ENCODE measurements around the gene INSC. TPM values are rescaled to one million over a fixed set of nuclear protein-coding genes. Genes with fewer than 3 reads are reported as not detected.

INSC gene
- total RNA-seq, 2 experiments from 2014 or later: 0.49 to 0.61 TPM

- H3K4me1 Mint-ChIP-seq: no peaks in the 10 kb centered on the region
- H3K36me3 Mint-ChIP-seq: no peaks in the 10 kb centered on the region
- H3K27me3 Mint-ChIP-seq: peaks cover 8% of the 10 kb centered on the region
- H3K4me3 Mint-ChIP-seq: no peak overlapping the region
- no peaks in the 10 kb centered on the region for H3K9me3 Mint-ChIP-seq (ENCODE audit: low read depth)
- H3K27ac Mint-ChIP-seq: no peak overlapping the region
- ATAC-seq (no peak), DNase-seq (no peak)
- CTCF ChIA-PET: no interaction called here
These were observed 112.3 kb downstream of the INSC start for GRCh38 chr11:15227011-15227410.

GRCh38 chr11:15228331-15228849, 113.7 kb downstream of the INSC start:
- no peak overlapping the region for H3K4me3 Mint-ChIP-seq
- H3K36me3 Mint-ChIP-seq: no peaks in the 10 kb centered on the region
- DNase-seq (no peak), ATAC-seq (no peak)
- no peak overlapping the region for H3K27ac Mint-ChIP-seq
- no peaks in the 10 kb centered on the region for H3K9me3 Mint-ChIP-seq (ENCODE audit: low read depth)
- H3K4me1 Mint-ChIP-seq: no peaks in the 10 kb centered on the region
- CTCF ChIA-PET: no interaction called here
- peaks cover 8% of the 10 kb centered on the region for H3K27me3 Mint-ChIP-seq

DNA sequence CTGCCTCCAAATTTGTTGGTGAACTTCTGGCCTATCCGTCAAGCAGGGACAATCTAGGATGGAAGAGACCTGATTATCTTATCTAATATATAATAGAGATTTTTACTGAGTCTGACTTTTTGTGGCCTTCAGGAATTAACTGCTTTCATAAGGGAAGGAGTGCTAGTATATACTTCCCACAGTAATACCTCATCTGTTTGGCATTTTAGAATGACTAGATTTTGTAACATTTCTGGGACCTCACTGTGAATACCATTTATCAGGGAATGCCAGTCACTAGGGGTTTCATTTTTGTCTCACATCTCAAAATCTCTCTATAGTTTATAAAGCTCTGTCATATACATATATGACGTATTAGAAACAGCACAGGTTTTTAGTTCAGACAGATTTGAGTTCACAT, 114.3 kb downstream of the INSC start:
- CTCF ChIA-PET: interaction anchor here (1.2 kb wide), 1 partner anchor 128 kb away, joined by 3 read pairs; no protein-coding TSS in a partner anchor
- DNase-seq (no peak), ATAC-seq (no peak)
- H3K27me3 Mint-ChIP-seq: peaks cover 12% of the 10 kb centered on the region
- no peak overlapping the region for H3K27ac Mint-ChIP-seq
- H3K36me3 Mint-ChIP-seq: no peaks in the 10 kb centered on the region
- H3K4me1 Mint-ChIP-seq: no peaks in the 10 kb centered on the region
- no peak overlapping the region for H3K4me3 Mint-ChIP-seq
- no peaks in the 10 kb centered on the region for H3K9me3 Mint-ChIP-seq (ENCODE audit: low read depth)

DNA sequence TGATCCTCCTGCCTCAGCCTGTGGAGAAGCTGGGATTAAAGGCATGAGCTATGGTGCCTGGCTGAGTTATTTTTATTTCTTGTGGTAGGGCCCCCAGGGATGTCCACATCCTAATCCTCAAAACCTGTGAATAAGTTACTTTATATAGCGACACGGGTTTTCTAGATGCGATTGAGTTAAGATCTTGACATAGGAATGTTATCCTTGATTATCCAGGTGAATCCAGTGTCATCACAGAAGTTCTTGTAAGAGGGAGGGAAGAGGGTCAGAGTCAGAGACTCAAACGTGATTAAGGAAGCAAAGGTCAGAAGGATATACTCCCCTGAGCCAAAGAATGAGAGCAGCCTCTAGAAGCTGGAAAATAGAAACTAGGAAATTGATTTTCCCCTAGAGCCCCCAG, 117.8 kb downstream of the INSC start:
- no peak for ATAC-seq

DNA sequence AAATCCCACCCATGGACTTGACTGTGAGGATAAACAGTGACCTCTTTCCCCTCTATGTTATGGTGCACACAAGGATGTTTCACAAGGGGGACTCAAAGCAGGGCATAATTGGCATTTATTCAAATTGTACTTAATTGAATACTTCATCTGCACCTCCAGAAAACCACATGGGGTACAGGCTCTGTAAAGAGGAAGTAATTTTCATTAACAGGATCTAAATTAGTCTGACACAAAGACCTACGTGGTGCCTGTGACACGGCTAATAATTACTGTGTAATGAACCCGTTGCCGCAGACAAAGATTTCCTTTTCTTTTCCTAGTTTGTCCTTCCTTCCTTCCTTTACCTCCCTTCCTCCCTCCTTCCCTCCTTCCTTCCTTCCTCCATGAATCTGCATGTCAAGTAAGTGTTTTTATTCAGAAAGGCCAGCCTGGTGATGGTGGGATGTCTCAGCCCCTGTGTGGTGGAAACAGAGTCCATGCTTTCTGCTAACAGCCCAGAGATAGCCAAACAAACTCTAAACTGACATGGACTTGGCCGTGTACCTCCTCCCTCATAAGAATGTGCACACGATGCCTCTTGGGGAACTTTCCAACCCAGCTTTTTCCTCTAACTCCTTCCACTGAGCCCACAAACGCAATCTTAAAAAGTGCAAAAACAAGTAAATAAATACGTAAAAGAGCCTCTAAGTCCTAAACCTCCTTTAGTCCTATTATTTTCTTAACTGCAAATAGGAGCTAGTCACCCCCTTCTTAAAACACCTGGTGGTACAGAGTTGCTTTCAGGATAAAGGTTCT, 118.8 kb downstream of the INSC start:
- Mint-ChIP-seq H3K27ac (no peak overlapping the region), H3K9me3 (ENCODE audit: low read depth) (no peaks in the 10 kb centered on the region), H3K36me3 (no peaks in the 10 kb centered on the region), H3K4me1 (peaks cover 3% of the 10 kb centered on the region), H3K27me3 (peaks cover 4% of the 10 kb centered on the region), H3K4me3 (no peak overlapping the region)
- CTCF ChIA-PET: no interaction called here
- ATAC-seq (no peak), DNase-seq (no peak)

More for the DNA sequence above, 117.8 kb downstream of the INSC start:
- no peaks in the 10 kb centered on the region for H3K9me3 Mint-ChIP-seq (ENCODE audit: low read depth)
- H3K36me3 Mint-ChIP-seq: no peaks in the 10 kb centered on the region
- peaks cover 3% of the 10 kb centered on the region for H3K4me1 Mint-ChIP-seq
- H3K4me3 Mint-ChIP-seq: no peak overlapping the region
- no peak overlapping the region for H3K27ac Mint-ChIP-seq
- H3K27me3 Mint-ChIP-seq: peaks cover 4% of the 10 kb centered on the region
- no peak for DNase-seq
- CTCF ChIA-PET: no interaction called here

DNA sequence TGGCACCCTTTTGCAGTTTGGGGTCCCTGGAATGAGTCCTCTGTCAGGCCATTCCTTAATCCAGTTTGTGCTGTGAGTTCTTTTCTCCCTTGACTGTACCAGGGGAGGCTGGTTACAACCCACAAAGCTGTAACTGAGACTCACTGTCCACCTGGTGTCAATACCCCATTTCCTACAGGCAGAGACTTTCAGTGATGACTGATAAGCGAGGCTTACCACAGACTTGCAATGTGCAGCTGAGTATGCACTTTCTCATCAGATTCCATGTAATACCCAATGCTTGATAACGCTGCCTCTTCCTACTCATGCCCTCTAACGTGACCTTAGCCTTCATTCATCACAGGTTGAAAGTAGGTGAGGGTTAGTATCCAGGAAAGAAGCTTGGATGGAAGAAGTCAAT, 120.1 kb downstream of the INSC start:
- Mint-ChIP-seq H3K9me3 (ENCODE audit: low read depth) (no peaks in the 10 kb centered on the region), H3K27me3 (peaks cover 4% of the 10 kb centered on the region), H3K4me1 (peaks cover 3% of the 10 kb centered on the region), H3K36me3 (no peaks in the 10 kb centered on the region), H3K4me3 (no peak overlapping the region), H3K27ac (no peak overlapping the region)
- ATAC-seq: no peak
- DNase-seq: no peak
- CTCF ChIA-PET: no interaction called here

GRCh38 chr11:15236559-15236958, 121.8 kb downstream of the INSC start:
- H3K36me3 Mint-ChIP-seq: no peaks in the 10 kb centered on the region
- H3K27ac Mint-ChIP-seq: no peak overlapping the region
- ATAC-seq (no peak), DNase-seq (no peak)
- peaks cover 4% of the 10 kb centered on the region for H3K27me3 Mint-ChIP-seq
- H3K4me1 Mint-ChIP-seq: peaks cover 3% of the 10 kb centered on the region
- H3K9me3 Mint-ChIP-seq (ENCODE audit: low read depth): no peaks in the 10 kb centered on the region
- CTCF ChIA-PET: no interaction called here
- H3K4me3 Mint-ChIP-seq: no peak overlapping the region

DNA sequence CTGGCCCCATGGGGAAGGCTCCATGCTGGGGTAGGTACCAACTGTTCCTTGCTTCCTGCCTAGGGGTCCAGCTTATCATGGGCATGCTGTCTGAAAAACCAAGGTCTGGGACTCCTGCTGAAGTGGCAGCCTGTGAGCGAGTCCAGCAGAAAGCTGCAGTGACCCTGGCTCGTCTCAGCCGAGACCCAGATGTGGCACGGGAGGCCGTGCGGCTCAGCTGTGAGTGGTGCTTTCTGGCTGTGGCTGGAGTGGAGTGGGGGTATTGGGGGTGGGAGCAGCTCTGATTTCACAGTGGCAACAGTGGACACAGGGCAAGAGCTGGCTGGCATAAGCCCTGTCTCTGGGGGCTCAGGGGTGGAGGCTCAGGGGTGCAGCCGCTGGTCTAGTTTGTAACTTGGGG, 124.1 kb downstream of the INSC start:
- no peak for ATAC-seq
- H3K36me3 Mint-ChIP-seq: no peaks in the 10 kb centered on the region
- no peak for DNase-seq
- H3K9me3 Mint-ChIP-seq (ENCODE audit: low read depth): no peaks in the 10 kb centered on the region
- H3K27ac Mint-ChIP-seq: no peak overlapping the region
- H3K4me1 Mint-ChIP-seq: peaks cover 3% of the 10 kb centered on the region
- H3K4me3 Mint-ChIP-seq: no peak overlapping the region
- H3K27me3 Mint-ChIP-seq: peaks cover 3% of the 10 kb centered on the region
- CTCF ChIA-PET: no interaction called here

GRCh38 chr11:15248749-15249148, 134.0 kb downstream of the INSC start:
- Mint-ChIP-seq H3K9me3 (ENCODE audit: low read depth) (no peaks in the 10 kb centered on the region), H3K27ac (no peak overlapping the region), H3K36me3 (no peaks in the 10 kb centered on the region), H3K4me3 (no peak overlapping the region), H3K27me3 (no peaks in the 10 kb centered on the region), H3K4me1 (no peaks in the 10 kb centered on the region)
- ATAC-seq: no peak
- CTCF ChIA-PET: no interaction called here
- DNase-seq: no peak

DNA sequence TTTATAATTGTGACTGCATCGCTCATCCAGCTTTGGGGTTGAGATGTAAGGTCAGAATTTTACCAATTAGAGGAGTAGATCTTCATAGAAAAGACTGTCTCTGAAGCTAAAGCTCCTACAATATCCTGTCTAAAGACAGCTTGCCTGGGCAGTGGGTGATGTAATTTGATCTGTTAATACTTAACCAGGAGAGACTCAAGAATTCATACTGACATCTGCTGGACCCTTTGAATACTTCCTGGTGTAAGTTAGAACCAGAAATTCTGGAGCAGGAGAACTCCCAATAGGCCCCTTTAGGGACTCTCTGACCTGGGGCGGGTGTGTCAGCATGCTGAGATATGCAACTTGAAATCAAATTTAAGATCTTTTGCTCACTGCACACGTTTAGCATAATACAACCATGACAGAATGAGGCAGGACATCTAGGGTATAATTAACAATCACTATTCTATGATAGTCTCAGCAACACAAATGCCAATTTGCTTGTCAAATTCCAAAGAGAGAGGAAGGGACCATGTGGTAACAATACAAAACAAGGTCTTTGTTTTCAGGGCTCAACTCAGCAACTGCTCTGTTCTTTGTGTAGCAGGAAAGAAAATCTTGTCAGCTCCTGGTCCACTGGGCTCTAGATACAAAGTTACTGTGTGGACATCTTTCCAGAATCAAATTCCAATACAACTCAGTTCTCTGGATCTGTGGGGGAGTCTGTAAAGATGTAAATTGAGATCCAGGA, 143.9 kb downstream of the INSC start:
- no peak for DNase-seq
- Mint-ChIP-seq H3K4me1 (no peaks in the 10 kb centered on the region), H3K9me3 (ENCODE audit: low read depth) (no peaks in the 10 kb centered on the region), H3K27me3 (peaks cover 18% of the 10 kb centered on the region), H3K36me3 (no peaks in the 10 kb centered on the region), H3K27ac (no peak overlapping the region), H3K4me3 (no peak overlapping the region)
- no peak for ATAC-seq
- CTCF ChIA-PET: no interaction called here

DNA sequence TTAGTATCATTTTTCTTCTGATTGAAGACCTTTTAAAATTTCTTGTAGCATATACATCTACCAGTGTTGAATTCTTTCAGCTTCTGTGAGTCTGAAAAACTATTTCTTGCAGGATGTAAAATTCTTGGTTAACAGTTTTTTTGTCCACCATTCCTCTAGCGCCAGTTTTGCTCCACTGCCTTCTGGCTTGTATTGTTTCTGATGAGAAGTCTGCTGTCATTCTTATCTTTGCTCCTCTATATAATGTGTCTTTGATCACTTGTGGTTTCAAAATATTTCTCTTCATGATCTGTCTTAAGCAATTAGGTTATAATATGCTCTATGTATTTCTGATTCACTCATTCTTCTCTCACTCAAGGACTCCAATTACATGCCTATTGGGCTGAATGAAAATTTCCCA, 152.3 kb downstream of the INSC start:
- CTCF ChIA-PET: no interaction called here
- Mint-ChIP-seq H3K4me3 (no peak overlapping the region), H3K4me1 (no peaks in the 10 kb centered on the region), H3K9me3 (ENCODE audit: low read depth) (peaks cover 9% of the 10 kb centered on the region), H3K36me3 (no peaks in the 10 kb centered on the region), H3K27ac (no peak overlapping the region), H3K27me3 (no peaks in the 10 kb centered on the region)
- ATAC-seq (no peak), DNase-seq (no peak)

DNA sequence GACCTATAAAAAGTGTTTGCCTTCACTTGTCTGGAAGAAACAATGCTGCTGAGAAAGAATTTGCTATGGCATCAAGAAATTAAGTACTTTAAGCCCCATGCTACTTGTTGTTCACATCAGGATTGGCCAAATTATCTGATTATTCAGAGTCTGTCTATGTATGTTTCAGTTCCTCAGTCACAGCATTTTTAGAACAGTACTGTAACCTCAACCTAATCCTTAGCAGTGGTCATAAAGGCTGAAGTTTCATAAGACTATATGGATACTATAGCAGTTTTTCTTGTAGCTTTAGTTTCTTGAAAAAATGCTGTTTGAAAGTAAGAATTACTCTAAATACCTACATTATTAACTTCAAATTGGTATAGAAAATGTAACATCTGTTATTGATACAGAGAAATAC, 153.9 kb downstream of the INSC start:
- Mint-ChIP-seq H3K4me1 (no peaks in the 10 kb centered on the region), H3K9me3 (ENCODE audit: low read depth) (peaks cover 9% of the 10 kb centered on the region), H3K27ac (no peak overlapping the region), H3K4me3 (no peak overlapping the region), H3K27me3 (no peaks in the 10 kb centered on the region), H3K36me3 (no peaks in the 10 kb centered on the region)
- ATAC-seq (no peak), DNase-seq (no peak)
- CTCF ChIA-PET: no interaction called here

DNA sequence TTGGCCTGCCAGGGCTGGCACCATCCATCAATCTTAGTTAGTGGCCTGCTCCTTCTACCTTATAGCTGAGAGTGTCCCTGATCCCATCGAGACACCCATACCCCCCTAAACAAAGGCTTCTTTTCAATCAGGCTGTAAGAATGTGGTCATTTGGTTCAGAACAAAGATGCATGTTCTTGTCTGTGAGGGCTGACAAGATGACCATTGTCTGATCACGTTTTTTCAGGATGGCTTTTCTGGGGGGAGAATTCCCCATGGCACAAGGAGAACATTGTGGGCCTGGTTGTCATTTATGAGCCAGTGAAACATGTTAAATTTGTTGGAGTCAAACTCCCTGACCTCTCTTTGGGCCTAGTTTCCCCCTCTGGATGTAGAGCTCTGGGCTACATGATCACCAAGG, 160.4 kb downstream of the INSC start:
- no peak for DNase-seq
- peaks cover 20% of the 10 kb centered on the region for H3K27me3 Mint-ChIP-seq
- no peak overlapping the region for H3K27ac Mint-ChIP-seq
- no peaks in the 10 kb centered on the region for H3K36me3 Mint-ChIP-seq
- no peak overlapping the region for H3K4me3 Mint-ChIP-seq
- no peak for ATAC-seq
- H3K4me1 Mint-ChIP-seq: no peaks in the 10 kb centered on the region
- CTCF ChIA-PET: no interaction called here
- no peaks in the 10 kb centered on the region for H3K9me3 Mint-ChIP-seq (ENCODE audit: low read depth)

DNA sequence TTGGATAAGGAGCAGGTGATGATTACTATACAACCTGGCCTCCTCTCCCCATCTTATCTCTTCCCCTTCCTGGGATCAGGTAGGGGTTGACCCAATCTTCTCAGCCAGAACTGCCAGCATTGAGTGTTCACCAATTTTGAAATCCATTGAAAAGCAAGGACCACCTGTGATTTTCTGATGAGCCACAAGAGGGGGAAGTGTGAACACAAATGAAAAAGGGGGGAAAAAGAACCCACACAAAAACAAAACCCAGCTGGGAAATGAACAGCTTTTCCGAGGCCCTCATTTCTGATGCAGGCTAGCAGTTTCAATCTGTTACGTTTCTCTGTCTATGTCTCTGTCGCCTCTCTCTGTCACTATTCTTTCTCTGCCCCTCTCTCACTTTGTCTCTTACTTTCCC, 161.9 kb downstream of the INSC start:
- CTCF ChIA-PET: no interaction called here
- peaks cover 20% of the 10 kb centered on the region for H3K27me3 Mint-ChIP-seq
- no peaks in the 10 kb centered on the region for H3K36me3 Mint-ChIP-seq
- H3K4me3 Mint-ChIP-seq: no peak overlapping the region
- no peak overlapping the region for H3K27ac Mint-ChIP-seq
- no peak for DNase-seq
- H3K4me1 Mint-ChIP-seq: no peaks in the 10 kb centered on the region
- H3K9me3 Mint-ChIP-seq (ENCODE audit: low read depth): no peaks in the 10 kb centered on the region
- no peak for ATAC-seq
